ENCODE data around the gene ATXN3. TPM values are rescaled to one million over a fixed set of nuclear protein-coding genes. Genes with fewer than 3 reads are reported as not detected.

ATXN3 gene
- total RNA-seq, 1 donor from 2014 or later = 24.2 TPM

DNA sequence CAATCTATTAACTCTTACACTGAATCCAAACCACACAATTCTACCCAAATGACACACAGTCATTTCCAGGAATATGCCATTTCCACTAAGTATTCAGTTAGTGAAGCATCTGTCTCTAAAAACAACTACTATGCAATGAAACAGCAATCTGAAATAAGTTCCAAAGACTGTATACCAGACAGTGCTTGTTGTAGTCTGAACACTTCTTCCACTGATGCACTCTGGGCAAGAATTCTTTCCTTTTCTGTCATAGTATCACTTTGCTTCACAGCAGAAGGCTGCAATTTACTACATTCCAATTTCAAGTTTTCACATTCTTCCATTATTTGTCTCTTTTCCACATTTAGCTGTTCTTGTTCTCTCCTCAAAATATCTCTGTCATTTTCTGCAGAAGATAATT is 92.3 kb downstream of the ATXN3 start:
- peaks cover 8% of the 10 kb centered on the region for H4K20me1 ChIP-seq (ENCODE audit: insufficient read depth, low read length)
- Mint-ChIP-seq H3K4me3 (ENCODE audit: unreplicated experiment) (no peak overlapping the region), H3K9me3 (ENCODE audit: unreplicated experiment) (no peaks in the 10 kb centered on the region), H3K36me3 (ENCODE audit: low read depth, unreplicated experiment) (peaks cover 2% of the 10 kb centered on the region), H3K27me3 (ENCODE audit: low read depth, unreplicated experiment) (no peaks in the 10 kb centered on the region), H3K4me1 (ENCODE audit: low read depth, unreplicated experiment) (no peaks in the 10 kb centered on the region), H3K27ac (ENCODE audit: unreplicated experiment) (no peak overlapping the region)
- H3K9ac ChIP-seq (ENCODE audit: low read length) = no peak overlapping the region
- TF ChIP-seq, protein P1, sequence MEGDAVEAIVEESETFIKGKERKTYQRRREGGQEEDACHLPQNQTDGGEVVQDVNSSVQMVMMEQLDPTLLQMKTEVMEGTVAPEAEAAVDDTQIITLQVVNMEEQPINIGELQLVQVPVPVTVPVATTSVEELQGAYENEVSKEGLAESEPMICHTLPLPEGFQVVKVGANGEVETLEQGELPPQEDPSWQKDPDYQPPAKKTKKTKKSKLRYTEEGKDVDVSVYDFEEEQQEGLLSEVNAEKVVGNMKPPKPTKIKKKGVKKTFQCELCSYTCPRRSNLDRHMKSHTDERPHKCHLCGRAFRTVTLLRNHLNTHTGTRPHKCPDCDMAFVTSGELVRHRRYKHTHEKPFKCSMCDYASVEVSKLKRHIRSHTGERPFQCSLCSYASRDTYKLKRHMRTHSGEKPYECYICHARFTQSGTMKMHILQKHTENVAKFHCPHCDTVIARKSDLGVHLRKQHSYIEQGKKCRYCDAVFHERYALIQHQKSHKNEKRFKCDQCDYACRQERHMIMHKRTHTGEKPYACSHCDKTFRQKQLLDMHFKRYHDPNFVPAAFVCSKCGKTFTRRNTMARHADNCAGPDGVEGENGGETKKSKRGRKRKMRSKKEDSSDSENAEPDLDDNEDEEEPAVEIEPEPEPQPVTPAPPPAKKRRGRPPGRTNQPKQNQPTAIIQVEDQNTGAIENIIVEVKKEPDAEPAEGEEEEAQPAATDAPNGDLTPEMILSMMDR (IDR thresholded peaks at IDR 0.05; ENCODE audit: insufficient read depth, low read depth, low read length) = no peak
- no peak for TF ChIP-seq EZH2 (IDR thresholded peaks at IDR 0.05; ENCODE audit: insufficient read depth, low read length)
- DNase-seq (ENCODE audit: low read depth) (no peak), FAIRE-seq (no peak)
- no peak overlapping the region for H3K4me2 ChIP-seq (ENCODE audit: low read length)
- H2AFZ ChIP-seq (ENCODE audit: low read depth, low read length) = no peak overlapping the region
- H3K4me1 ChIP-seq (ENCODE audit: insufficient read depth, low read length) = no peaks in the 10 kb centered on the region
- H3K79me2 ChIP-seq (ENCODE audit: insufficient read depth, low read length) = peaks cover 3% of the 10 kb centered on the region
- no peak overlapping the region for H3K4me3 ChIP-seq (ENCODE audit: insufficient read depth, low read depth, low read length)
- peaks cover 29% of the 10 kb centered on the region for H3K36me3 ChIP-seq (ENCODE audit: insufficient read depth, low read length)
- H3K27ac ChIP-seq (ENCODE audit: low read depth, low read length) = no peak overlapping the region
- H3K9me3 ChIP-seq (ENCODE audit: insufficient read depth, low read depth, low read length) = no peaks in the 10 kb centered on the region
- no peaks in the 10 kb centered on the region for H3K27me3 ChIP-seq (ENCODE audit: insufficient read depth, low read length)

DNA sequence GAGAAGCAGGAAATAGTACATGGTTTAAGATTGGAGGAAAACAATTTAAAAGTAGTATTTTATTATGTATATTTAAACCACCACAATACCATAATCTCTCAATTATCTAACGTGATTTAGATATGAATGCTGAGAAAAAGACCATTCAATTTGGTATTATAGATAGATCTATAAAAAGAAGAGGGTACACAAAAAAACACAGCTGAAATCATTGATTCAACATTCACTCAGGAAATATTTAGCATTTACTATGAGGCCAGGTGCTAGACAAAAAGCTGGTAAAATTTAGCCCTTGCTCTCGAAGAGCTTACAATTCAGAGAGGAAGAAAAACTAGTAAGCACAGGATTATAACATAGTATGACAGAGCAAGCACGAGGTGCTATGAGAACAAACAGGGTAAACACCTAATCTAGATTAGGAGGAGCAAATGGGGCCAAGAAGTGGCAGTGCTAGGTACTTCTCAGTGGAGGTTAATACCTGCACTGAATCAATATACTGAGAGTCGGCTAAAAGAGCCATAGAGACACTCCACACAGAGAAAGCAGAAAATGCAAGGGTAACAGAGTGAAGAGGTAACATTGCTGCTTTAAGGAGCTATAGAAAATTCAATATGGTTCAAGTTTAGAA is 94.1 kb downstream of the ATXN3 start:
- H4K20me1 ChIP-seq (ENCODE audit: insufficient read depth, low read length) = peaks cover 8% of the 10 kb centered on the region
- no peaks in the 10 kb centered on the region for H3K9me3 ChIP-seq (ENCODE audit: insufficient read depth, low read depth, low read length)
- H3K79me2 ChIP-seq (ENCODE audit: insufficient read depth, low read length) = peaks cover 3% of the 10 kb centered on the region
- Mint-ChIP-seq H3K9me3 (ENCODE audit: unreplicated experiment) (no peaks in the 10 kb centered on the region), H3K4me3 (ENCODE audit: unreplicated experiment) (no peak overlapping the region), H3K36me3 (ENCODE audit: low read depth, unreplicated experiment) (peaks cover 9% of the 10 kb centered on the region), H3K27me3 (ENCODE audit: low read depth, unreplicated experiment) (no peaks in the 10 kb centered on the region), H3K4me1 (ENCODE audit: low read depth, unreplicated experiment) (no peaks in the 10 kb centered on the region), H3K27ac (ENCODE audit: unreplicated experiment) (no peak overlapping the region)
- no peaks in the 10 kb centered on the region for H3K4me1 ChIP-seq (ENCODE audit: insufficient read depth, low read length)
- H3K4me2 ChIP-seq (ENCODE audit: low read length) = no peak overlapping the region
- no peaks in the 10 kb centered on the region for H3K27me3 ChIP-seq (ENCODE audit: insufficient read depth, low read length)
- no peak for DNase-seq (ENCODE audit: low read depth)
- peaks cover 29% of the 10 kb centered on the region for H3K36me3 ChIP-seq (ENCODE audit: insufficient read depth, low read length)
- H2AFZ ChIP-seq (ENCODE audit: low read depth, low read length) = no peak overlapping the region
- no peak for FAIRE-seq
- H3K9ac ChIP-seq (ENCODE audit: low read length) = no peak overlapping the region
- H3K27ac ChIP-seq (ENCODE audit: low read depth, low read length) = no peak overlapping the region
- no peak for TF ChIP-seq EZH2 (IDR thresholded peaks at IDR 0.05; ENCODE audit: insufficient read depth, low read length)
- H3K4me3 ChIP-seq (ENCODE audit: insufficient read depth, low read depth, low read length) = no peak overlapping the region

DNA sequence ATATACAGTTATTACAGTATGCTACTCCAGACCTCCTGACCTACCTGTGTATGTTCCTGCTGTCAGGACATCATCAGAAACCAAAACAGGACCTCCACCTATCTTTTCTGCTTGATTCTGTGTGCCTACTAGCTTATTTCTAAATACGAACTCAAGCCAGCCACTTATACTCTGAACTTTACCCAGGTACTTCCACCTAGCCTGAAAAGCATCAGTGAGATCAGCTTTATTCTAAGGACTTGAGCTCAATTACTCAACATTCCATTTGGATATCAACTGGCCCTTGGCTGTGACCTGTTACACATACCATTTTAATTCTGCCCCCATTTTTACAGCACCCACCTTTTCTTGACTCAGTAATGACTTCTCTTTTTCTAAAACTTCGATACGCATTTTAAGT is 95.7 kb downstream of the ATXN3 start:
- H3K79me2 ChIP-seq (ENCODE audit: insufficient read depth, low read length) = peaks cover 3% of the 10 kb centered on the region
- H3K36me3 Mint-ChIP-seq (ENCODE audit: low read depth, unreplicated experiment) = peaks cover 9% of the 10 kb centered on the region
- FAIRE-seq = no peak
- H3K4me1 ChIP-seq (ENCODE audit: insufficient read depth, low read length) = no peaks in the 10 kb centered on the region
- H3K9me3 Mint-ChIP-seq (ENCODE audit: unreplicated experiment) = no peaks in the 10 kb centered on the region
- H3K4me2 ChIP-seq (ENCODE audit: low read length) = no peak overlapping the region
- no peaks in the 10 kb centered on the region for H3K27me3 ChIP-seq (ENCODE audit: insufficient read depth, low read length)
- TF ChIP-seq EZH2 (IDR thresholded peaks at IDR 0.05; ENCODE audit: insufficient read depth, low read length) = no peak
- TF ChIP-seq, protein P1 (IDR thresholded peaks at IDR 0.05; ENCODE audit: insufficient read depth, low read depth, low read length) = no peak
- no peaks in the 10 kb centered on the region for H3K9me3 ChIP-seq (ENCODE audit: insufficient read depth, low read depth, low read length)
- H3K4me3 ChIP-seq (ENCODE audit: insufficient read depth, low read depth, low read length) = no peak overlapping the region
- H3K4me3 Mint-ChIP-seq (ENCODE audit: unreplicated experiment) = no peak overlapping the region
- peaks cover 8% of the 10 kb centered on the region for H4K20me1 ChIP-seq (ENCODE audit: insufficient read depth, low read length)
- no peak overlapping the region for H3K9ac ChIP-seq (ENCODE audit: low read length)
- H3K4me1 Mint-ChIP-seq (ENCODE audit: low read depth, unreplicated experiment) = no peaks in the 10 kb centered on the region
- H3K27me3 Mint-ChIP-seq (ENCODE audit: low read depth, unreplicated experiment) = no peaks in the 10 kb centered on the region
- no peak overlapping the region for H3K27ac ChIP-seq (ENCODE audit: low read depth, low read length)
- no peak overlapping the region for H3K27ac Mint-ChIP-seq (ENCODE audit: unreplicated experiment)
- no peak overlapping the region for H2AFZ ChIP-seq (ENCODE audit: low read depth, low read length)
- DNase-seq (ENCODE audit: low read depth) = no peak
- H3K36me3 ChIP-seq (ENCODE audit: insufficient read depth, low read length) = peaks cover 17% of the 10 kb centered on the region
